ENCODE results near the gene XXYLT1.

XXYLT1 gene

GRCh38 chr3:195168009-195168762 lies 102.8 kb downstream of the XXYLT1 start:
- DNase-seq (ENCODE audit: low read depth in 3 of 3), result no peak

GRCh38 chr3:195165790-195166189 lies 105.2 kb downstream of the XXYLT1 start:
- DNase-seq (ENCODE audit: low read depth in 3 of 3), result no peak

GRCh38 chr3:195165265-195165609 lies 105.7 kb downstream of the XXYLT1 start:
- DNase-seq (ENCODE audit: low read depth in 3 of 3), result no peak

- no peak for DNase-seq (ENCODE audit: low read depth in 3 of 3)
Measured at GRCh38 chr3:195164573-195165264, 106.2 kb downstream of the XXYLT1 start.

- DNase-seq (ENCODE audit: low read depth in 3 of 3), result no peak
Measured at GRCh38 chr3:195163719-195164572, 107.0 kb downstream of the XXYLT1 start.

- no peak for DNase-seq (ENCODE audit: low read depth in 3 of 3)
Measured at GRCh38 chr3:195162816-195163215, 108.1 kb downstream of the XXYLT1 start.

GRCh38 chr3:195162033-195162669 lies 108.8 kb downstream of the XXYLT1 start:
- DNase-seq (ENCODE audit: low read depth in 3 of 3), result no peak

GRCh38 chr3:195160908-195161434 lies 110.0 kb downstream of the XXYLT1 start:
- DNase-seq (ENCODE audit: low read depth in 3 of 3), result no peak

GRCh38 chr3:195160257-195160898 lies 110.6 kb downstream of the XXYLT1 start:
- DNase-seq (ENCODE audit: low read depth in 3 of 3), result no peak

GRCh38 chr3:195159814-195160165 lies 111.2 kb downstream of the XXYLT1 start:
- no peak for DNase-seq (ENCODE audit: low read depth in 3 of 3)

GRCh38 chr3:195159117-195159813 lies 111.7 kb downstream of the XXYLT1 start:
- DNase-seq (ENCODE audit: low read depth in 3 of 3), result no peak

- no peak for DNase-seq (ENCODE audit: low read depth in 3 of 3)
Measured at GRCh38 chr3:195156286-195156890, 114.6 kb downstream of the XXYLT1 start.

GRCh38 chr3:195155570-195156241 lies 115.3 kb downstream of the XXYLT1 start:
- no peak for DNase-seq (ENCODE audit: low read depth in 3 of 3)

- no peak for DNase-seq (ENCODE audit: low read depth in 3 of 3)
Measured at GRCh38 chr3:195154793-195155535, 116.0 kb downstream of the XXYLT1 start.

- DNase-seq (ENCODE audit: low read depth in 3 of 3), result no peak
Measured at GRCh38 chr3:195154111-195154791, 116.7 kb downstream of the XXYLT1 start.

GRCh38 chr3:195153653-195154052 lies 117.3 kb downstream of the XXYLT1 start:
- DNase-seq (ENCODE audit: low read depth in 3 of 3), result no peak

GRCh38 chr3:195153130-195153529 lies 117.8 kb downstream of the XXYLT1 start:
- no peak for DNase-seq (ENCODE audit: low read depth in 3 of 3)

- DNase-seq (ENCODE audit: low read depth in 3 of 3), result no peak
Measured at GRCh38 chr3:195151866-195152541, 119.0 kb downstream of the XXYLT1 start.
